D341Med (cell line): Measurements from ENCODE around the gene ASPDH.
A peak's percentile ranks its signal among the peaks of the same experiment; 100 is the strongest.
"Not testable (repeated sequence)": the region's sequence is repeated elsewhere in the genome, so short reads cannot be mapped to it uniquely, and the experiment has no call there.

Source experiments
- DNase-seq: peaks from one replicate; pipeline ENCODE4 v3.0.0; 2012; ENCODE audit warnings: low spot score

The ASPDH gene

GRCh38 chr19:50477751-50478515 lies 35.8 kb downstream of the ASPDH start:
- DNase-seq: no peak

- DNase-seq: no peak
These were observed 36.8 kb downstream of the ASPDH start for GRCh38 chr19:50476907-50477238.

GRCh38 chr19:50476224-50476906 lies 37.3 kb downstream of the ASPDH start, which contains the start of the genes EMC10 and GARIN5A:
Gene EMC10, plus strand, starts transcription at chr19:50476507. Its CDS starts 38 bp downstream, at chr19:50476545.
Gene GARIN5A, minus strand, starts transcription at chr19:50476848. Its CDS starts 460 bp downstream, at chr19:50476388.
- peak; percentile 88 for DNase-seq

- DNase-seq: no peak
These were observed 37.9 kb downstream of the ASPDH start for GRCh38 chr19:50475736-50476223.

- DNase-seq: no peak
These were observed 38.6 kb downstream of the ASPDH start for GRCh38 chr19:50475101-50475568.

- DNase-seq: not testable (repeated sequence)
These were observed 40.4 kb downstream of the ASPDH start for GRCh38 chr19:50473336-50473735.

- DNase-seq: no peak
These were observed 44.9 kb downstream of the ASPDH start for GRCh38 chr19:50468818-50469217.

- DNase-seq: no peak
These were observed 46.1 kb downstream of the ASPDH start for GRCh38 chr19:50467566-50467965.

GRCh38 chr19:50466706-50467039 lies 47.0 kb downstream of the ASPDH start:
- no peak for DNase-seq

- DNase-seq: no peak
These were observed 47.6 kb downstream of the ASPDH start for GRCh38 chr19:50465986-50466705.

- DNase-seq: no peak
These were observed 48.7 kb downstream of the ASPDH start for GRCh38 chr19:50465000-50465399.

- no peak for DNase-seq
These were observed 49.4 kb downstream of the ASPDH start for GRCh38 chr19:50464348-50464747.

- DNase-seq: no peak
These were observed 50.7 kb downstream of the ASPDH start for GRCh38 chr19:50462970-50463369.
